RWPE1 (cell line): ENCODE results near the gene FAM98B.

Source experiments
- CTCF ChIA-PET: fragments of 350-600 bp; sonication (Branson Sonifier 250); formaldehyde crosslinking; extraction: SDS; loops from one replicate; lab custom pipeline; 2021; lab: Yijun Ruan, JAX
- POLR2A ChIA-PET: fragments of 400-600 bp; formaldehyde crosslinking; extraction: SDS; loops from one replicate; lab custom pipeline; 2020; ENCODE audit warnings: antibody characterized with exemption; ENCODE audit not compliant: low non-redundant PET; lab: Yijun Ruan, JAX
- DNase-seq: peaks from one replicate; pipeline ENCODE4 v3.0.0; 2012; ENCODE audit warnings: low spot score
- H3K27ac ChIP-seq: fragments of 450-650 bp; 2 replicates; pipeline ENCODE4 v1.5.1; 2017
- TF ChIP-seq, protein P1 (sequence below): fragments of 450-650 bp; conservative IDR thresholded peaks from 2 replicates; pipeline ENCODE4 v1.5.1; 2017; ENCODE audit warnings: low read depth, mild to moderate bottlenecking

FAM98B gene

GRCh38 chr15:38453971-38454695 lies at the start of gene FAM98B:
TSS of gene FAM98B (plus strand) at chr15:38454127. CDS start at chr15:38454162, 35 bp downstream.
- ChIA-PET CTCF (interaction anchor here (0.7 to 2.4 kb wide), 4 partner anchors 13 to 1414 kb away, joined by 3 to 12 read pairs (median 5); no protein-coding TSS in a partner anchor), POLR2A (interaction anchor here (1.1 kb wide), 1 partner anchor 12 kb away, joined by 3 read pairs; no protein-coding TSS in a partner anchor)
- TF ChIP-seq, protein P1, sequence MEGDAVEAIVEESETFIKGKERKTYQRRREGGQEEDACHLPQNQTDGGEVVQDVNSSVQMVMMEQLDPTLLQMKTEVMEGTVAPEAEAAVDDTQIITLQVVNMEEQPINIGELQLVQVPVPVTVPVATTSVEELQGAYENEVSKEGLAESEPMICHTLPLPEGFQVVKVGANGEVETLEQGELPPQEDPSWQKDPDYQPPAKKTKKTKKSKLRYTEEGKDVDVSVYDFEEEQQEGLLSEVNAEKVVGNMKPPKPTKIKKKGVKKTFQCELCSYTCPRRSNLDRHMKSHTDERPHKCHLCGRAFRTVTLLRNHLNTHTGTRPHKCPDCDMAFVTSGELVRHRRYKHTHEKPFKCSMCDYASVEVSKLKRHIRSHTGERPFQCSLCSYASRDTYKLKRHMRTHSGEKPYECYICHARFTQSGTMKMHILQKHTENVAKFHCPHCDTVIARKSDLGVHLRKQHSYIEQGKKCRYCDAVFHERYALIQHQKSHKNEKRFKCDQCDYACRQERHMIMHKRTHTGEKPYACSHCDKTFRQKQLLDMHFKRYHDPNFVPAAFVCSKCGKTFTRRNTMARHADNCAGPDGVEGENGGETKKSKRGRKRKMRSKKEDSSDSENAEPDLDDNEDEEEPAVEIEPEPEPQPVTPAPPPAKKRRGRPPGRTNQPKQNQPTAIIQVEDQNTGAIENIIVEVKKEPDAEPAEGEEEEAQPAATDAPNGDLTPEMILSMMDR, result peak; percentile 44
- H3K27ac ChIP-seq, result peak within 1 kb of the TSS; percentile 94
- DNase-seq, result peak; percentile 83

DNA sequence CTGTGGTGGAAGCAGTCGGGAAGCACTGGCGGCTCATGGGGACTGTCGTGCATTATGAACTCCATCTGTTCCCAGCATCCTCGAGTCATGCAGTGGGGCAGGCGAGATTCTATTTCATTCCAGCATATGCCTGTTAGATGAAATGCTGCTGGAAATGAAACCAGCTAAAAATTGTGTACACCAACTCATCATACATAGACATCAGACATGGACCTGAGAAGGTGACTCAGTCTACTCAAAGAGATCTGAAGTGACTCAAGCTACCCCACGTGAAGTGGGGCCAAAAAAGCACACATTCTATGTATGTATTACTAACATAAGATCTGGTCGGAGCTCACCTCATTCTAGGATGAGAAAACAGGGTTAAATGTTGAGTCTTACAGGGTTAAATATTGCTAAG lies 47.5 kb upstream of the FAM98B start:
- H3K27ac ChIP-seq, result no peak overlapping the region
- CTCF ChIA-PET, result no interaction called here
- POLR2A ChIA-PET, result no interaction called here
- no peak for DNase-seq
- TF ChIP-seq, protein P1, result no peak

DNA sequence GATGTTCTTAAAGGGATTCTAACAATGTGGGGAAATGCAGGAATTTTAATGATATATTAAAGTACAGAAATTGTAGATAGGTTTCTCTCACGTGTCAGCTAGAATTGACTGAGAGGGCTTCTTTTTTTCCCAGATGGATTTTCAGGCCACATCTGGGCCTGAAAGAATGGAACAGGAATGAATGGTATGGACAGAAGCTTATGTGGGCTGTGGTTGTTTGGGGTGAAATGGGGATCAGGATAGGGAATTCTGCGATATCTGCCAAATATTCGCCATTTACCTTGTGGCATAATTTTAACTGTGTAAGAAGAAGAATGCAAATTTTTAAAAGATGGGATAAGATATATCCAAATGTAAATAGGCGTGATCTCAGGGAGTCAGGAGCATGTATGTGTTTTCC lies 45.4 kb upstream of the FAM98B start:
- POLR2A ChIA-PET, result no interaction called here
- CTCF ChIA-PET, result interaction anchor here (0.5 to 0.6 kb wide), 2 partner anchors 66 to 427 kb away, joined by 3 to 6 read pairs; no protein-coding TSS in a partner anchor
- TF ChIP-seq, protein P1, result no peak
- no peak overlapping the region for H3K27ac ChIP-seq
- no peak for DNase-seq

- DNase-seq, result no peak
- TF ChIP-seq, protein P1, result no peak
- CTCF ChIA-PET, result interaction anchor here (0.6 kb wide), 1 partner anchor 49 kb away, joined by 3 read pairs; no protein-coding TSS in a partner anchor
- H3K27ac ChIP-seq, result no peak overlapping the region
- POLR2A ChIA-PET, result no interaction called here
Observed at GRCh38 chr15:38411902-38412301, 42.0 kb upstream of the FAM98B start.

- DNase-seq, result no peak
- ChIA-PET POLR2A (no interaction called here), CTCF (interaction anchor here (0.7 kb wide), 1 partner anchor 22 kb away, joined by 3 read pairs; no protein-coding TSS in a partner anchor)
- no peak overlapping the region for H3K27ac ChIP-seq
- TF ChIP-seq, protein P1, result no peak
Observed at GRCh38 chr15:38412466-38412865, 41.5 kb upstream of the FAM98B start.

DNA sequence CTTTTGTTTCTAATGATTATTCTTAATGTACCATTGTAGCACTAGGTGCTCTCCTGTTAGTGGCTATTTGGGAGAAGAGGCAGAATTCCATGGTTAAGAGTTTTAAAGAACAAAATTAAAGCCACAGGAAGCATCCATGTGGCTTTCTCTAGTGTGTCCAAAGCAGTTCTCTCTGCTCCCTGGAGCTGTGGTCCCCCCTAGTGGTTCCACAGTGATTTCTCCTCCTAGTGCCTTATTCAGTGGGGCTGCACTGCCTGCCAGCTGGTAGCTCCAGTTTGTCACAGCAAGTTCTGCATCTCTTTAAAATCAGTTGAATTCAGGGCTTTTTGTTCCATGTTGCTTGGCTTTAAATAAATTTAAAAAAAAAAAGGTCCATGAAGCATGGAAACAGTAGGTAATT lies 39.6 kb upstream of the FAM98B start:
- POLR2A ChIA-PET, result no interaction called here

More for the DNA sequence above, 39.6 kb upstream of the FAM98B start:
- no peak overlapping the region for H3K27ac ChIP-seq
- DNase-seq, result peak; percentile 70
- CTCF ChIA-PET, result interaction anchor here (0.6 to 0.8 kb wide), 2 partner anchors 55 to 233 kb away, joined by 3 to 5 read pairs; no protein-coding TSS in a partner anchor
- TF ChIP-seq, protein P1, result peak; percentile 70
